ENCODE measurements around the gene NOSIP.

DNA sequence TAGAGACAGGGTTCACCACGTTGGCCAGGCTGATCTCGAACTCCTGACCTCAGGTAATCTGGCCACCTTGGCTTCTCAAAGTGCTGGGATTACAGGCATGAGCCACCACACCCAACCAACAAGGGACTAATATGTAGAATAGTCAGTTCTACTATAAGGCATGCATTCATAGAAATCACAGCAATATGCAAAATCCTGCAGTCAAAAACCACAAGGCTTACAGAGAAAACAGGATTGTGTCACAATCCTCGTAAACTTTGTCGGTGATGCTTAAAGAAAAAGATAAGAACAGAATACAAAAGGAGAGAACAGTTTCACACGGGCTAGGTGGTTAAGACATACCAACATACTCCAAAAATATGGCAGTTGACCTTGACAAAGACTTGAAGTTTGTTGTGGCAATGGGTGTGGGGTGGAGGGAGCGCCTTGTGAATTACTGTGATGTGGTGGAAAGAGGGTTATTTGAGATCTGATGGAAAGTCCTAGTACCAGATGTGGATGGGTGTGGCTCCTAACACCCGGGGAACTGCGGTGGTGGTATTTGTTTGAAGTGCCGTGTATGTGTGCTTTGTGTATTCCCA, 12.4 kb downstream of the NOSIP start:
- no peak for TF ChIP-seq SIN3A (IDR thresholded peaks at IDR 0.05; ENCODE audit: borderline replicate concordance, insufficient read depth, low read length)
- TF ChIP-seq POLR2AphosphoS5 (IDR thresholded peaks at IDR 0.05; ENCODE audit: low read depth, low read length), result no peak
- TF ChIP-seq REST (IDR thresholded peaks at IDR 0.05; ENCODE audit: insufficient read depth in 1 of 2, low read depth in 2 of 2, low read length in 2 of 2), result no peak
- TF ChIP-seq TAF1 (IDR thresholded peaks at IDR 0.05; ENCODE audit: borderline replicate concordance, insufficient read depth, low read length), result no peak
